PC-3 (cell line): Measurements from ENCODE around the gene NR1H2. TPM values are rescaled to one million over a fixed set of nuclear protein-coding genes. Genes with fewer than 3 reads are reported as not detected.
"Not testable (repeated sequence)": the region's sequence is repeated elsewhere in the genome, so short reads cannot be mapped to it uniquely, and the experiment has no call there.

ENCODE experiments used
- ATAC-seq: fragments of 200-7000 bp; cut with Tn5 transposase; 2 replicates; pipeline ENCODE4 v1.9.1; 2020; ENCODE audit warnings: mild to moderate bottlenecking, moderate library complexity
- BruUV-seq: library from RNA; stranded (reverse); fragments of 400-500 nt; replicated peaks from 2 replicates; lab custom pipeline; 2021; lab: Mats Ljungman, UMichigan
- CTCF ChIA-PET: fragments of 300-600 bp; sonication (Branson Sonifier 250); formaldehyde crosslinking; loops from one replicate; lab custom pipeline; 2022; ENCODE audit warnings: antibody characterized with exemption; lab: Charles Lee
- POLR2A ChIA-PET: fragments of 300-600 bp; sonication (Branson Sonifier 250); formaldehyde crosslinking; loops from one replicate; lab custom pipeline; 2022; ENCODE audit warnings: antibody characterized with exemption; ENCODE audit not compliant: unreplicated experiment; lab: Charles Lee
- DNase-seq: peaks from one replicate; pipeline ENCODE4 v3.0.0-alpha.2; 2015
- H2AFZ ChIP-seq: fragments of 300-600 bp; sonication (generic); 2 replicates; pipeline ENCODE4 v1.6.0; 2016; ENCODE audit warnings: antibody characterized with exemption, low read length
- H3F3A ChIP-seq: fragments of 300-600 bp; sonication (generic); one replicate; pipeline ENCODE4 v1.6.0; 2017; ENCODE audit warnings: antibody characterized with exemption, low read length, control low read depth, mild to moderate bottlenecking; ENCODE audit not compliant: unreplicated experiment
- H3K27ac ChIP-seq: fragments of 300-600 bp; sonication (generic); 2 replicates; pipeline ENCODE4 v1.5.1; 2016; ENCODE audit warnings: mild to moderate bottlenecking, low read length
- H3K27me3 ChIP-seq: fragments of 300-600 bp; sonication (generic); 2 replicates; pipeline ENCODE4 v1.6.1; 2016; ENCODE audit warnings: low read length, mixed read lengths
- H3K36me3 ChIP-seq: fragments of 300-600 bp; sonication (generic); 2 replicates; pipeline ENCODE4 v1.6.1; 2016; ENCODE audit warnings: low read depth, mixed run types, low read length, mixed read lengths
- H3K4me1 ChIP-seq: fragments of 300-600 bp; sonication (generic); 2 replicates; pipeline ENCODE4 v1.5.1; 2016; ENCODE audit warnings: low read length; ENCODE audit not compliant: insufficient read depth
- H3K4me2 ChIP-seq: fragments of 300-600 bp; sonication (generic); 2 replicates; pipeline ENCODE4 v1.6.0; 2016; ENCODE audit warnings: low read length
- H3K4me3 ChIP-seq: fragments of 300-600 bp; sonication (generic); 2 replicates; pipeline ENCODE4 v1.5.1; 2016; ENCODE audit warnings: mild to moderate bottlenecking, low read length, mixed read lengths
- H3K79me2 ChIP-seq: fragments of 300-600 bp; sonication (generic); 2 replicates; pipeline ENCODE4 v1.6.1; 2017; ENCODE audit warnings: low read length, mixed read lengths
- H3K9ac ChIP-seq: fragments of 300-600 bp; sonication (generic); 2 replicates; pipeline ENCODE4 v1.6.0; 2016; ENCODE audit warnings: mild to moderate bottlenecking, low read length
- H3K9me2 ChIP-seq: fragments of 300-600 bp; sonication (generic); replicated peaks from 2 replicates; pipeline ENCODE4 v1.6.1; 2016; ENCODE audit warnings: mixed run types, low read length, mixed read lengths
- H3K9me3 ChIP-seq: fragments of 300-600 bp; sonication (generic); 2 replicates; pipeline ENCODE4 v1.6.1; 2016; ENCODE audit warnings: low read length, mixed read lengths
- H4K20me1 ChIP-seq: fragments of 300-600 bp; sonication (generic); 2 replicates; pipeline ENCODE4 v1.6.1; 2016; ENCODE audit warnings: low read length, mixed read lengths
- EZH2 ChIP-seq: fragments of 300-600 bp; sonication (generic); IDR thresholded peaks from one replicate; pipeline ENCODE4 v1.6.1; 2017; ENCODE audit warnings: antibody characterized with exemption, mild to moderate bottlenecking, low read length; ENCODE audit not compliant: unreplicated experiment
- EZH2phosphoT487 ChIP-seq: fragments of 300-600 bp; sonication (generic); IDR thresholded peaks from 2 replicates; pipeline ENCODE4 v1.6.1; 2018; ENCODE audit warnings: mild to moderate bottlenecking, antibody characterized with exemption, low read length, borderline replicate concordance
- intact Hi-C: fragments of 100-400 bp; cut with micrococcal nuclease; formaldehyde crosslinking; loops from 2 replicates; pipeline ENCODE4 v1.9.0; 2023
- total RNA-seq: library from RNA; depleted of rRNA; stranded (reverse); fragments of >200 nt; gene quantifications from 2 replicates; pipeline ENCODE4 v1.2.3, GENCODE V29; 2014
- TF ChIP-seq, protein P1 (sequence below): fragments of 300-600 bp; sonication (generic); conservative IDR thresholded peaks from 2 replicates; pipeline ENCODE4 v1.5.1; 2017; ENCODE audit warnings: antibody characterized with exemption, low read depth, mild to moderate bottlenecking, low read length

The NR1H2 gene
- total RNA-seq, 1 experiment from 2014 or later: 130 TPM

DNA sequence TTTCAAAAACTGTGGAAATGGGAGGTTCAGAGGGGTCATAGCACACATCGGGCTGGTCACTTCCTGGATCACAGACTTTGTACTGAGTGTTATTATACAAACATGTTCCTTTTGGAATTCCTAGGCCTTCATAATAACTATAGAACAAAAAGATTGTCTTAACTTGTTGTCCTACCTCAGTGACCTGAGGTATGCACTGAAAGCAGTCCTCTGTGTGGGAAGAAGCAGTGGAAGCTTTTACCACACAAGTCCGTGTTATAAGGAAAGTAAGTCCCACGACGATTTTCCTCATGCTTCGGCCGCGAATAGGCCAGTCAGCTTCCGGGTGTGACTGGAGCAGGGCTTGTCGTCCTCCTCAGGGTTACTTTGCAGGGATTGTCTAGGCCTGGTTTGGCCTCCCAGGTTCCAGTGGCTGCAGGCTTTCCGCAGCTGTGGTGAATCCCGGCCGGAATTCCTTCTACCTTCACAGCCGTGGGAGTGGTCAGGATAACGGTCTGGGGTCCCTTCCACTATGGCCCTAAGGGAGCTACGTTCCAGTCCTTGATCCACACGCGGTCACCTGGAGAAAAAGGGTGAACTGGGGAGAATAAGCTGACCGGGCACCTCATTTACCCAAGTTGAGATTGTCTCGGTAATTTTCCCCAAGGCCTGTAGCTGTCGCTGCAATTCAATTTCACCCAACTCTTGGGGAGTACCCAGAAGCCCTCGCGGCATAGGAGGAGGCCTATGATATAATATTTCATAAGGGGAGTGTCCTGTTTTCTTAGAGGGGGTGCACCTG is 26.8 kb upstream of the NR1H2 start:
- POLR2A ChIA-PET: no interaction called here
- no peaks in the 10 kb centered on the region for H4K20me1 ChIP-seq
- H3K27ac ChIP-seq: no peak overlapping the region
- no peak overlapping the region for H3K4me2 ChIP-seq
- no peak overlapping the region for H2AFZ ChIP-seq
- peaks cover 10% of the 10 kb centered on the region for H3K9me3 ChIP-seq
- DNase-seq (no peak), ATAC-seq (no peak)
- H3K36me3 ChIP-seq: no peaks in the 10 kb centered on the region
- no peaks in the 10 kb centered on the region for H3K4me1 ChIP-seq
- no peaks in the 10 kb centered on the region for H3K79me2 ChIP-seq
- intact Hi-C loops: no loop called here
- H3K27me3 ChIP-seq: no peaks in the 10 kb centered on the region
- no peak overlapping the region for H3K9ac ChIP-seq
- no peak for TF ChIP-seq EZH2
- TF ChIP-seq, protein P1, sequence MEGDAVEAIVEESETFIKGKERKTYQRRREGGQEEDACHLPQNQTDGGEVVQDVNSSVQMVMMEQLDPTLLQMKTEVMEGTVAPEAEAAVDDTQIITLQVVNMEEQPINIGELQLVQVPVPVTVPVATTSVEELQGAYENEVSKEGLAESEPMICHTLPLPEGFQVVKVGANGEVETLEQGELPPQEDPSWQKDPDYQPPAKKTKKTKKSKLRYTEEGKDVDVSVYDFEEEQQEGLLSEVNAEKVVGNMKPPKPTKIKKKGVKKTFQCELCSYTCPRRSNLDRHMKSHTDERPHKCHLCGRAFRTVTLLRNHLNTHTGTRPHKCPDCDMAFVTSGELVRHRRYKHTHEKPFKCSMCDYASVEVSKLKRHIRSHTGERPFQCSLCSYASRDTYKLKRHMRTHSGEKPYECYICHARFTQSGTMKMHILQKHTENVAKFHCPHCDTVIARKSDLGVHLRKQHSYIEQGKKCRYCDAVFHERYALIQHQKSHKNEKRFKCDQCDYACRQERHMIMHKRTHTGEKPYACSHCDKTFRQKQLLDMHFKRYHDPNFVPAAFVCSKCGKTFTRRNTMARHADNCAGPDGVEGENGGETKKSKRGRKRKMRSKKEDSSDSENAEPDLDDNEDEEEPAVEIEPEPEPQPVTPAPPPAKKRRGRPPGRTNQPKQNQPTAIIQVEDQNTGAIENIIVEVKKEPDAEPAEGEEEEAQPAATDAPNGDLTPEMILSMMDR: no peak
- no peak for TF ChIP-seq EZH2phosphoT487
- H3F3A ChIP-seq: no peaks in the 10 kb centered on the region
- H3K4me3 ChIP-seq: no peak overlapping the region
- no TSS peak for BruUV-seq
- H3K9me2 ChIP-seq: no peaks in the 10 kb centered on the region
- CTCF ChIA-PET: no interaction called here

DNA sequence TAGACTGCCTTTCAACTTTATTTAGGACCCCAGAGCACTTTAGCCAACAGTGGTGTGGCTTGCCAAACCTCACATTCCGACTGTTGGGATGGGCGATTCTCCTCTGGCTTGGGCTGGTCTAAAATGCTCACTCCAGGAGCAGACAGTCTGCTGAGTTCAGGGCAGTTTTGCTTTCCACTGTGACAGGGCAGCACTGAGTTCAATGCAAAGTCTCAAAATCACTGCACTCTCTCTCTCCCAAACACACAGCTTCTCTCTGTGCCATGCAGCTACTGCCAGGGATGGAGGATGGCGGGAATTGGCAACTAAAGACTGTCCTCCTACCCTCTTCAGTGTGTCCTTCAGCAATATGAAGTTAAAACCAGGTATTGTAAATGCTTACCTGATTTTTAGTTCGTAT is 24.0 kb upstream of the NR1H2 start:
- H3K9me2 ChIP-seq: no peaks in the 10 kb centered on the region
- DNase-seq: no peak
- no peaks in the 10 kb centered on the region for H4K20me1 ChIP-seq
- no peaks in the 10 kb centered on the region for H3F3A ChIP-seq
- H3K9ac ChIP-seq: no peak overlapping the region
- no TSS peak for BruUV-seq
- ChIA-PET POLR2A (interaction anchor here (0.6 kb wide), 1 partner anchor 32 kb away, joined by 5 read pairs; the partner anchor contains the start of gene POLD1), CTCF (no interaction called here)
- intact Hi-C loops: no loop called here
- H3K4me1 ChIP-seq: no peaks in the 10 kb centered on the region
- no peaks in the 10 kb centered on the region for H3K36me3 ChIP-seq
- H3K4me2 ChIP-seq: no peak overlapping the region
- H3K4me3 ChIP-seq: no peak overlapping the region
- no peak overlapping the region for H3K27ac ChIP-seq
- TF ChIP-seq EZH2 (no peak), EZH2phosphoT487 (no peak)
- TF ChIP-seq, protein P1: no peak
- ATAC-seq: no peak
- H3K9me3 ChIP-seq: no peaks in the 10 kb centered on the region
- H3K27me3 ChIP-seq: no peaks in the 10 kb centered on the region
- no peaks in the 10 kb centered on the region for H3K79me2 ChIP-seq
- no peak overlapping the region for H2AFZ ChIP-seq

DNA sequence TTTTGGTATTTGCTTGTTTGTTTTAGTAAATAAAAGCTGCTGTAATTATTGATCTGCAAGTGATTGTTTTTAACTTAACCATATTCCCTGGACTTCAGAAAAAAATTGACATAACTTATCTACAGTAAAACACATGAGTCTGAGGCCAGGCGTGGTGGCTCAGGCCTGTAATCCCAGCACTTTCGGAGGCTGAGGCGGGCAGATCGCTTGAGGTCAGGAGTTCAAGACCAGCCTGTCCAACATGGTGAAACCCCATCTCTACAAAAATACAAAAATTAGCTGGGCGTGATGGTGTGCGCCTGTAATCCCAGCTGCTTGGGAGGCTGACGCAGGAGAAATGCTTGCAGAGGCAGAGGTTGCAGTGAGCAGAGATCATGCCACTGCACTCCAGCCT is 22.8 kb upstream of the NR1H2 start:
- DNase-seq, H3K36me3 ChIP-seq, H3K4me1 ChIP-seq, H3K4me2 ChIP-seq, H4K20me1 ChIP-seq, H3K9me2 ChIP-seq, H2AFZ ChIP-seq, intact Hi-C loops, H3F3A ChIP-seq, H3K4me3 ChIP-seq, H3K9me3 ChIP-seq, BruUV-seq, POLR2A ChIA-PET, H3K79me2 ChIP-seq, H3K27me3 ChIP-seq, H3K9ac ChIP-seq, ATAC-seq, H3K27ac ChIP-seq: not testable (repeated sequence)
- CTCF ChIA-PET: interaction anchor here (0.7 kb wide), 1 partner anchor 99 kb away, joined by 5 read pairs; no protein-coding TSS in a partner anchor
